ENCODE results near the gene ATP2C2.
"Not testable (repeated sequence)": the region's sequence is repeated elsewhere in the genome, so short reads cannot be mapped to it uniquely, and the experiment has no call there.

ATP2C2 gene, protein sequence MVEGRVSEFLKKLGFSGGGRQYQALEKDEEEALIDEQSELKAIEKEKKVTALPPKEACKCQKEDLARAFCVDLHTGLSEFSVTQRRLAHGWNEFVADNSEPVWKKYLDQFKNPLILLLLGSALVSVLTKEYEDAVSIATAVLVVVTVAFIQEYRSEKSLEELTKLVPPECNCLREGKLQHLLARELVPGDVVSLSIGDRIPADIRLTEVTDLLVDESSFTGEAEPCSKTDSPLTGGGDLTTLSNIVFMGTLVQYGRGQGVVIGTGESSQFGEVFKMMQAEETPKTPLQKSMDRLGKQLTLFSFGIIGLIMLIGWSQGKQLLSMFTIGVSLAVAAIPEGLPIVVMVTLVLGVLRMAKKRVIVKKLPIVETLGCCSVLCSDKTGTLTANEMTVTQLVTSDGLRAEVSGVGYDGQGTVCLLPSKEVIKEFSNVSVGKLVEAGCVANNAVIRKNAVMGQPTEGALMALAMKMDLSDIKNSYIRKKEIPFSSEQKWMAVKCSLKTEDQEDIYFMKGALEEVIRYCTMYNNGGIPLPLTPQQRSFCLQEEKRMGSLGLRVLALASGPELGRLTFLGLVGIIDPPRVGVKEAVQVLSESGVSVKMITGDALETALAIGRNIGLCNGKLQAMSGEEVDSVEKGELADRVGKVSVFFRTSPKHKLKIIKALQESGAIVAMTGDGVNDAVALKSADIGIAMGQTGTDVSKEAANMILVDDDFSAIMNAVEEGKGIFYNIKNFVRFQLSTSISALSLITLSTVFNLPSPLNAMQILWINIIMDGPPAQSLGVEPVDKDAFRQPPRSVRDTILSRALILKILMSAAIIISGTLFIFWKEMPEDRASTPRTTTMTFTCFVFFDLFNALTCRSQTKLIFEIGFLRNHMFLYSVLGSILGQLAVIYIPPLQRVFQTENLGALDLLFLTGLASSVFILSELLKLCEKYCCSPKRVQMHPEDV

DNA sequence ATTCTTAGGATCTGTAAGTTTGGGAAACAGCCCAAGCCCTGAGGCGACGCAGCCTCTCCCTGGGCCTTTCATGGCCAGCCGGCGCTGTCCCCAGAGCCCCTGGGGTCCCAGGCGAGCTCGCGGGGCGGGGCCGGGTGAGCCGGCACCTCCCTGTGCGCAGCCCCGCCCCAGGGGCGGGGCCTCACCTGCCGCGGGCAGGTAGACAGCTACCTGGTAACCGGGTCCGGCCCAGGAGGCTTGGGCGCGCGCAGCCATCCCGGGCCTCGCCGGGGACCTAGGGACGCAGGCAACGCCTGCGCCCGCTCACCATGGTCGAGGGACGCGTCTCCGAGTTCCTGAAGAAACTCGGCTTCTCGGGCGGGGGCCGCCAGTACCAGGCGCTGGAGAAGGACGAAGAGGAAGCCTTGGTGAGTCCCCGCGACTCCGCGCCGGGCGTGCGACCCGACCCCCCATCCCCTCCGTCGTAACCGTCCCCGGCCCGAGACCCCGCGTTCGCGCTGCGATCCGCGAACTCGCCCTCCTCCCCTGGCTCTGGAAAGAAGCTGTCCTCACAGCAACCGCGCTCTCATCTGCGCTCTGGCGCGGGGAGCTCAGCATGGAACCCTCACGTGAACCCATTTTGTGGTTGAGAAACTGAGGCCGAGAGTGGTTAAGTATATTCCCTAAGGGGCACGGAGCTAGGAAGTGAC is at the start of gene ATP2C2:
TSS of gene ATP2C2 (plus strand) at position 231 of the 689 bp plus-strand sequence. CDS start at position 309, 78 bp downstream.
- DNase-seq (ENCODE audit: low spot score) = no peak

DNA sequence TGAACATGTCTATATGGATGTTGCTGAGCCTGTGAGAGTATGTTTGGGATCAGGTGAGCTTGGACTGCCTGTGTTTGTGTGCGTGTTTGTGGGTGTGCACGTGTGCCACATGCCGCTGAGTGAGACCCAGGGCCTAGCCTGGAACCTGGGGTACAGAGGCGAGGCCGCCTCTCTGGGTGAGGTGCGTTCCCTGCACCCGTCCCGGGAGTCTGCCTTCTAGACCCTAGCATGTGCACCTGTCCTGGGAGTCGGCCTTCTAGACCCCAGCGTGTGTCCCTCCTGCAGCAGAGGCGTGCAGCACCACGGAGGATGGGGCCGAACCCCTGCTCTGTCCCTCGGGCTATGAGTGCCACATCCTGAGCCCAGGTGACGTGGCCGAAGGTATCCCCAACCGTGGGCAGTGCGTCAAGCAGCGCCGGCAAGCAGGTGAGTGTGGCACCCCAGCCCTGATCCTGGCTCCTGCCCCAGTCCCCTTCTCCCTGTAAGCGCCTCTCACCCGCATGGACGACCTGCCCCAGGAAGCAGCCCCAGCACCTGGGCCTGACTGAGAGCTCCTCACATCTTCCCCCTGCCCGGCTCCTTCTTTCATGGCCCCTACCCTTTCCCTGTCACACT is 49.1 kb upstream of the ATP2C2 start:
- DNase-seq (ENCODE audit: low spot score) = no peak

DNA sequence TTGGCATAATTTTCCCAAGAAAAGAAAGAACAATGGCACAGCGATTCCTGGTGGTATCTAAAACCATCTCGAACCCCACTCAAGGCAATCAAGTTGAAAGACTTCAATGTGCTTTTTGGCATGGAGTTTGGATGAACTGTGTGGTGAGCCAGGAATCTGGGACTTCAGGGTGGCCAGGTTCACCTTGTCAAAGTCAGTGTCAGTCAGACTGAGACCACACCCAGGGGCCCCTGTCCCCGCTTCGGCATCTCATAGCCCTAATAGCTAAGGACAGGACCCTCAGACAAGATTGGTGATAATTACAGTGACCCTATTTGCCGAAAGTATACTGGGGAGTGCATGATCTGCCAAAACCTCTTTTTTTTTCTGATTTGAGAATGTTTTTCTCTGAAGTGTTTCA is 47.8 kb upstream of the ATP2C2 start:
- DNase-seq (ENCODE audit: low spot score) = no peak

DNA sequence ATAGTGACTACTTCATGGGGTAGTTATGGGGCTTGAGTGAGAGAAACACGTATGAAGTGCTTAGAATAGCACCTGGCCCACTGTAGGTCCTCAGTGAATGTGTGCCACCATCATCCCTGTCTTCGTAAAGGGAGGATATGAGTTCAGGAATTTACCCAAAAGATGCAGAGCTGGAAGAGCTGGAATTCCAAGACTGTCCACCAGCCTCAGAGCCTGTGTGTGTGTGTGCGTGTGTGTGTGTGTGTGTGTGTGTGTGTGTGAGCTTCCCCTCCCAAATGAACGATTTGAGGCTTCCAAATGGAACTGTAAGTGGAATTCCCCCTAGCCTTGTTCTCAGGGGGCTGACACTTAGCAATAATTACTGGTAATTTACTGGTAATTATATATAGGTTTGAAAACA is 46.4 kb upstream of the ATP2C2 start:
- no peak for DNase-seq (ENCODE audit: low spot score)

DNA sequence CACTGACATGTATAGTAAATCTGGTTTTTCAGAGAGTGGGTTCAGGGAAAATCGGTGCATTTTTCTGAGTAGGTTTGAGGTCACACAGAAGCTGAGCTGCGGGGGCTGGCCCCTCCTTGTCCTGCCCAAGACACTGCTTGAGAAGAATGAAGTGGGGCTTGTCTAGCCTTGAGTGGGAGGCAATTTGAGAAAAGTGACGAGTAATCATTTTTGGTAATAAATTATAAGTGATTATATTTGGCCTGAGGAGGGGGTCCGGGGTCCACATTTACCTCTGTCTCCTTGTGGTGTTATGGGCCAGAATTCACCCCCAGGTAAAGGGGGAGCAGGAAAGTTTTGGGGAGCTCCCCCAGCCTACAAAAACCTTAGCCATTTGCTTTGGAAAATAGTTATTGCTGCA is 45.6 kb upstream of the ATP2C2 start:
- DNase-seq (ENCODE audit: low spot score) = no peak

DNA sequence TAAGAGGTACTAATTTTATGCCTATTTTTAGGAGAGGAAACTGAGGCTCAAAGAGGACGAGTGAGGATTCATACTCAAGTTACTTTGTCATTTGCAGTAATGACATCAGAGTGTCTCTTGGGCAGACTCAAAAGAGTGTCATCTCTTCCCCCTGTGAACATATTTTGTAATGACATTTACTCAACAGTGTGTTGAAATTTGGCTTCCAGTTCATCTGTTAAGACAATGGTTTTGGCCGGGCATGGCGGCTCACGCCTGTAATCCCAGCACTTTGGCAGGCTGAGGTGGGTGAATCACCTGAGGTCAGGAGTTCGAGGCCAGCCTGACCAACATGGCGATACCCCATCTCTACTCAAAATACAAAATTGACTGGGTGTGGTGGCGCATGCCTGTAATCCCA is 44.7 kb upstream of the ATP2C2 start:
- DNase-seq (ENCODE audit: low spot score) = no peak

DNA sequence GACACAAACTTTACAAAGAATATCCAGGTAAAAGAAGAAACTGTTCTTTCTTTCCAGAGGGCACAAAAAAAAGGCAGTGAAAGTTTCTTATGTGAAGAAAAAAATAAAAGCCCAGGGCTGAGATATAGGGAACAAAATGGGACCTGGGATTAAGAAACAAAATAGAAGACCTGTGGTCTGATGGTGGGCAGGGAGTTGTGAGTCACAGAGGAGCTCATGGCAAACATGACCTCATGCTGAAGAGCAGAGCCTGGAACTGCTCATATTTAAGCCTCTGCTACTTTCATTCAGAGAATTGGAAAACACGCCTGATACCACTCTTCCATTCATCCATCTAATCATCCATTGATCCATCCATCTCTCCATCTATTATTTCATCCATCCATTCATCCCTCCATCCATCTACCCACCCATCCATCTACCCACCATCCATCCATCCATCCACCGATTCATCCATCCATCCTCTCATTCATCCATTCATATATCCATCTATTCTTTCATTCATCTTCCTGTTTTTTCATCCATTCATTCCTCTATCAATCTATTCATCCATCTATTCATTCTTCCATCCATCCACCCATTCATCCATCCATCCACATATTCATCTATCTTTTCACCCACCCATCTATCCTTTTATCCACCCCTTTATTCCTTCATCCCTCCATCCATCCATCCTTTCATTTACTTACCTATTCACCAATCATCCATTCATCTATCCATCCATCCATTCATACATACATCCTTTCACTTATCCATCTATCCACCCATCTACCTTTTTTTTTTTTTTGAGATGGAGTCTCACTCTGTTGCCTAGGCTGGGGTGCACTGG is 43.7 kb upstream of the ATP2C2 start:
- DNase-seq (ENCODE audit: low spot score) = no peak

DNA sequence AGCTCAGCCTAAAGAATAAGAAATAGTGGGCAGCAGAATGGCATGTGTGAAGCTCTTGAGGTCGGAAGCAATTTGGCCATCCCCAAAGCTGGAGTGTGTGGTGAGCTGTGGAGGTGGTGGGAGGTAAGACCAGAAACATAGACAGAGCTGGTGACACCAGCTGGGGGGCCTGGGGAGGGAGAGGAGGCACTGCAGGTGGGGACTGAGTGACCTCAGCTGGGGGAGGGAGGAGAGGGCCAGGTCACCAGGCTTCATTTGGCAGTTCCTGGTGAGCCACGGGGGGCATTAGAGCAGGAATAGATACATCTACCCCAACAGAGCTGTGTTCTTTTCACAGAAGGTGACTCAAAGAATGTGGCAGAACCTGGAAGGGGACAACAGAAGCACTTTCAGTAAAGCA is 41.8 kb upstream of the ATP2C2 start:
- no peak for DNase-seq (ENCODE audit: low spot score)

DNA sequence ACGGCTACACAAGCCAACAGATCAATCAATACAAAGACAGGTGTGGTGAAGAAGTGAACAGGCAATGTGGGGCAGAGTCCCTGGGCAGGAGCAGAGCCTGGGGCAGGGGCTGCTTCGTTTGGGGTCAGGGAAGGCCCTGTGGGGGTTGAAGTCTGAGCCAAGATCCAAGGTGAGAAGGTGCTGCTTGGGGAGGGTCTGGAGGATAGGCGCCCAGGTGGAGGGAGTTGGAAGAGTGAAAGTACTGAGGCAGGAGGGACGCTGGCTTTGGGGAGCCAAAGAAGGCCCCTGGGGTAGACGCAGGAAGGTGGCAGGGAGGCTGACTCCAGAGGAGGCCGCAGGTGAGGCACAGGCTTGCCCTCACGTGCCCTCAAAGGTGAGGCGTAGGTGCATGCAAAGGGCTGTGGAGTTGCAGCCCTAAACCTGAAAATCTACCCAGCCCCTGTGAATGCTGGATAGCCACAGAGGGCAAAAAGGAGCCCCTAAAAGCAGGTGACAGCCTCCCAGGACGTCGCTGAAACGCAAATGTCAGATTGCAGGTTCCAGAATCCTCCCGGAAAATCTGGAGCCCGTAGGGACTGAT is 40.3 kb upstream of the ATP2C2 start:
- DNase-seq (ENCODE audit: low spot score) = no peak

DNA sequence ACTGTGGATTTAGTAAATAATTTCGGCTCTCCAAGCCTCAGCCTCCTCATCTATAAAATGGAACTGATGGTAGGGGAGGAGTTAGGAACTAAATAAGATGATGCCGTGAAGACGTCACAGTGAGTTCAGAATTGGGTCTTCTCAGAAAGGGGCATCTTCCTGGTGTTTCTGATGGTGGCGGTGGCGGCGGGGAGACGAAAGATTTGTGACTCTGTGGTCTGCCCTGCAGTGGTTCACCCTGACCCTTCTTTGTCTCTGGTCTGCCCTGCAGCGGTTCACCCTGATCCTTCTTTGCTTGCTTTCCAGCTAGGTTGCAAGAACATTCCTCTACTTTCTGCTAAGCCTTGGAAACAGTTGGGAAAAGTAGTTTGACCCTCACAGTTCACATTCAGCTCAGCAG is 39.3 kb upstream of the ATP2C2 start:
- DNase-seq (ENCODE audit: low spot score) = no peak

DNA sequence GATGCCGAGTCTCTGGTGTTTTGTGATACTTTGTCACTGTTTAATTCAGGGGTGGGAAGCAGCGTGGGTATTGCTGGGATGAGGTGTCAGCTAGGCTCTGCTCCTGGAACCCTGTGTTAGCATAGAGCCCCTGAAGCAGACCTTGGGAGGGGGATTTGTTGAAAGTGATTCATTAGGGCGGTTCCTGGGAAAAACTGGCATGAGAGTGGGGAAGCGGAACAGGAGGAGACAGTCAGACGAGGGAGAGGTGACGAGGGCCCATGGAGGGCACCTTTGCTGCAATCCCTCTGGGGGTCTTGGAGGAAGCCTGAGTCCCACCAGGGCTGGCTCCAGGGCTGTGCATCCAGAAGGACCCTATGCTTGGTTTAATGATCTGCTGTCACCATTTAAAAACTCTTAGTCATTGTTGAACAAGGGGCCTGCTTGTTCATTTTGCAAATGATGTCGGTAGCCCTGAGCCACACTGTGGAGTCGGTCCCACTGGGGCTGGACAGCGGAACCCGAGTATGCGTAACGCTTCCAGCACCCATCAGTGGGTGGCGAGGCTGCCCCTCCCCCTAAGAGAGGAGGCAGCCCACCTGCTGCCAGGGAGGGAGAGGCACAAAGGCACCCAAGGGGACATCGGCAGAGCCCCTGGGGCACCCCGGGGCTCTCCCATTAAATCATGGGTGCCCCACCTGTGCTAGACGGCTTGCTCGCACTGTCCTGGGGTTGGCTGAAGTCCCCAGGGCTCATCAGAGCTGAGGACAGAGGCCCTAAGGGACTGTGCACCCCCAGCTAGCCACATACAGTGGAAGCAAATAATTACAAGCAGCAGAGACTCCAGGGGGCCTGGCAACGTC is 38.3 kb upstream of the ATP2C2 start:
- no peak for DNase-seq (ENCODE audit: low spot score)

DNA sequence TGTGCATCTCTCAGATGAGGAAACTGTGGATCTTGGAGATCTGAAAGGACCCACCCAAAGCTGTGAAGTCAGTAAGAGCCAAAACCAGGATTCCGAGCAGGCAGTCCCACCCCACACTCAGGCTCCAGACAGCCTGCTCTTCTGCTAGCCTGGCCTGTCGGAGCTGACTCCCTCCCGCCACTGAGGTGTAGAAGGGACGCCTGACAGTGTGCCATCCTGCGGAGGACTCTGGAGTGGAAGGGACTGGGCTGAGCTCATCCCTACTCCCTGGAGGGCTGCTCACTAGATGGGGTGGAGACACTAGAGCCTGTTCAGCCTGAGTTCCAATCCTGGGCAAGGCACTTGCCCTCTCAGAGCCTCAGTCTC is 37.7 kb upstream of the ATP2C2 start:
- no peak for DNase-seq (ENCODE audit: low spot score)

DNA sequence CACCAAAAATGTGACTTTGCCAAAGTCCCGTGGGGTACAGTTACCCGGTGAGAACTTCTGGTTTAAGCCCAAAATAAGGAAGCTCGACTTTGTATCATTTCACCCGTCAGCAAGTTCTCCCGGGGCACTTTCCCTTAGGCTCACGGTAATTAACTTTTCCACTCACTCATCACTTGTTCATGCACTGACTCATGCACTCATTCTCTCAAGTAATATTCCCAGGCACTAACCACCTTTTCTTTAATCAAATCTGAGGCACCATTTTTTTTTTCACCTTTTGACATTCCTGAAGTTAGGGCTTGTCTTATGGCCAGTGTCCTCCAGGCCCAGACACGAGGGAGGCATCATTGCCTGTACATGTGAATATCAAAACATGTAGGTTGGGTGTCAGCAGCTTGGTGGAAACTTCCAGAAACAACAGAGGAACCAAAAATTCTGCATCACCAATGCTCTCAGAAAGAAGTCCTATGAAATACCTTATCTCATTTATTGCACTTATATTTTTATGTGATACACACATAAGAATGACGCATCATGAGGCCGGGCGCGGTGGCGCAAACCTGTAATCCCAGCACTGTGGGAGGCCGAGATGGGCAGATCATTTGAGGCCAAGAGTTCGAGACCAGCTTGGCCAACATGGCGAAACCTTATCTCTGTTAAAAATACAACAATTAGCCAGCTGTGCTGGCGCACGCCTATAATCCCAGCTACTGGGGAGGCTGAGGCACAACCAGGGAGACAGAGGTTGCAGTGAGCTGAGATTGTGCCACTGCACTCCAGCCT is 36.1 kb upstream of the ATP2C2 start:
- no peak for DNase-seq (ENCODE audit: low spot score)

DNA sequence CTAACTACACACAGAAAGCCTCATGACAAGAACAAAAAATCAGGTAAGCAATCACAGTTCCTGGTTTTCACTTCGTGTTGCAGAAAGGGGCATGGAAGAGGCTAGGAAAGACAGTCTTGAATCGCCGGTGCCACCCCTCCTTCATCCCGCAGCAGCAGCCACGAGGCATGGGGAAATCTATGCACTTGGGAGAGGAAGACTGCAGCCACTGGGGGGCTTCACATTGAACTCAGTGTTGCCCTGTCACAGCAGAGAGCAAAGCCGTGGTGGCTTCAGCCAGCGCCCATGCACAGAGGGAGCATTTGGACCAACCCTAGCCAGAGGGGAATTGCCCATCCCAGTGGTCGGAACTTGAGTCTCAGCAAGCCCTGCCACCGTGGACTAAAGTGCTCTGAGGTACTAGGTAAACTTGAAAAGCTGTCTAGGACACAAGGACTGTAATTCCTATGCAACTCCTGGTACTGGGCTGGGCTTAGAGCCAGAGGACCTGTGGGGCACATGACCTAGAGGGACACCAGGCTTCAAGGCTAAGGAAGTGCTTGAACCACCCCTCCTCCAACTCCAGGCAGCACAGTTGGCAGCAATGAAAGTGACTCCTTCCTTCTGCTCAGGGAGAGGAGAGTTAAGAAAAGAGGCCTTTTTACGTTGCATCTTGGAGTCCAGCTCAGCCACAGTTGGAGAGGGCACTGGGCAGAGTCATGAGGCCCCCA is 35.2 kb upstream of the ATP2C2 start:
- no peak for DNase-seq (ENCODE audit: low spot score)

DNA sequence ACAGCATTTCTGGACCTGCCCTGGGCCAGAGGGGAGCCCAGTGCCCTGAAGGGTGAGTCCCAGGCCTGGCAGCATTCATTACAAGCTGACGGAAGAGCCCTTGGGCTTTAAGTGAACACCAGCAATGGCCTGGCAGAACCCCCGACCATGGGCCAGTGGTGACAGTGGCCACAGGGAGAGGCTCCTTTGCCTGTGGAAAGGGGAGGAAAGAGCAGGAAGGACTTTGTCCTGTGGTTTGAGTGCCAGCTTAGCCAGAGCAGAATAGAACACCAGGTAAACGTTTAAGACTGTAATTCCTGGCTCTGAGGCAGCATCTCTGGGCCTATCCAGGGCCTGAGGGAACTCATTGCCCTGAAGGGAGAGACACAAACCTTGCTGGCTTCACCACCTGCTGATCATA is 34.3 kb upstream of the ATP2C2 start:
- DNase-seq (ENCODE audit: low spot score) = no peak

DNA sequence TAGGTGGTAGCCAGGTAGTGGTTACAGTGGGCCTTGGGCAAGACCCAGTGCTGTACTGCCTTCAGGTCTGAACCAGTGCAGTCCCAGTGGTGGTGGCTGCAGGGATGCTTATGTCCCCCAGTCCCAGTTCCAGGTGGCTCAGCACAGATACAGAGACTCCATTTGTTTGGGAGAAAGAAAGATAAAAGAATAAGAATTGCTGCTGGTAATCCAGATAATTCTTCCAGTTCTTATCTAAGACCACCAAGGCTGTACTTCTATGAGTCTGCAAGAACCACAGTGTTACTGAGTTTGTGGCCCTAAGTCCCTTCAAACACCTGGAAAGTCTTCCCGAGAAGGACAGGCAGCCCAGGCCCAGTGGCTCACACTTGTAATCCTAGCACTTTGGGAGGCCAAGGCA is 33.9 kb upstream of the ATP2C2 start:
- DNase-seq (ENCODE audit: low spot score) = no peak

DNA sequence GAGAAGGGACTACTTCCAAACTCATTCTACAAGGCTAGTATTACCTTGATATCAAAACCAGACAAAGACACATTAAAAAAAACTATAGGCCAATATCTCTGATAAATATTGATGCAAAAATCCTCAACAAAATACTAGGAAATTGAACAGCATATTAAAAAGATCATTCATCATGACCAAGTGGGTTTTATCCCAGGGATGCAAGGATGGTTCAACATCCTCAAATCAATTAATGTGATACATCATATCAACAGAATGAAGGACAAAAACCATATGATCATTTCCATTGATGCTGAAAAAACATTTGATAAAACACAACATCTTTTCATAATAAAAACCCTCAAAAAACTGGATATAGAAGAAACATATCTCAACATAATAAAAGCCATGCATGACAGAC is 31.1 kb upstream of the ATP2C2 start:
- not testable (repeated sequence) for DNase-seq (ENCODE audit: low spot score)

DNA sequence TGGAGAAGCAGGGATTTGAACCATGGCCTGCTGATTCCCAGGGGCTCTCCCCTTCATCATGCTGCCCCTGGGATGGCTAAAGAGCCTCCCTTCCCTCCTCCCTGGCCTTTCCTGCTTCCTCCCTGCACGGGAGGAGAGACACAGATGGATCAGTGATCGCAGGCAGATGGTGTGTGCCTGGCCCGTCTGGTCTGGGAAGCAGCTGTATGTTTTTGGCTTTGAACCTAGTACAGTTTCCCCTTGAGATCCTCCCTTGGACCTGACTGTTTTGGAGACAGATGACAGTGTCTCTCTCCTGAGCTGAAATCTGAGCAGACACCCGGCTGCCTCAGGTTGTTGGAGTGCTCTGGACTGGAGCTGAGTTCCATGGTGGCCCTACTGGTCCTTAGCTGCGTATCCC is 29.0 kb upstream of the ATP2C2 start:
- no peak for DNase-seq (ENCODE audit: low spot score)
